ENCODE data around the gene COG1. TPM values are rescaled to one million over a fixed set of nuclear protein-coding genes. Genes with fewer than 3 reads are reported as not detected.

COG1 gene
- total and polyA plus RNA-seq, 2 of the 8 experiments (the other 6 are each of a cell fraction or from before 2014, with no cell fraction given): 11.0 to 19.5 TPM

GRCh38 chr17:73205459-73205961 lies 12.7 kb downstream of the COG1 start:
- Histone ChIP-seq H3K14ac (ENCODE audit: insufficient read length) (no peak overlapping the region), H3K79me1 (ENCODE audit: low read depth, low read length) (peaks cover 2% of the 10 kb centered on the region; the same call in 1 of the 2 replicates), H4K5ac (ENCODE audit: insufficient read length, low read depth, low read length) (no peak overlapping the region), H3K9ac (replicated peaks in 1 of 4; ENCODE audit: extremely low read depth in 1 of 4, low read depth in 3 of 4, low read length in 3 of 4) (no peak overlapping the region), H3K18ac (ENCODE audit: extremely low read depth, low read length) (no peak overlapping the region), H2BK15ac (ENCODE audit: low read length) (no peak overlapping the region), H2AFZ (ENCODE audit: low read length) (no peak overlapping the region), H3K9me3 (ENCODE audit: insufficient read depth in 2 of 2, low read depth in 1 of 2, low read length in 1 of 2) (no peaks in the 10 kb centered on the region), H3K36me3 (ENCODE audit: control insufficient read depth in 2 of 4, insufficient read depth in 4 of 4, low read length in 3 of 4) (peaks cover 29 to 85% (median 65%) of the 10 kb centered on the region in 4 experiments), H3K27me3 (replicated peaks in 1 of 4; ENCODE audit: control insufficient read depth in 3 of 4, extremely low read depth in 1 of 4, insufficient read depth in 3 of 4, low read length in 3 of 4) (no peaks in the 10 kb centered on the region), H2BK12ac (ENCODE audit: low read depth, low read length) (no peak overlapping the region), H3K4me1 (replicated peaks in 1 of 4; ENCODE audit: control insufficient read depth in 3 of 4, insufficient read depth in 4 of 4, low read length in 3 of 4) (no peaks in the 10 kb centered on the region), H2BK20ac (ENCODE audit: low read length) (no peak overlapping the region), H3K4me3 (ENCODE audit: extremely low read depth in 1 of 4, insufficient read depth in 2 of 4, low read depth in 3 of 4, low read length in 4 of 4) (no peak overlapping the region), H3K4ac (replicated peaks; ENCODE audit: insufficient read length, low read depth, low read length) (no peak overlapping the region), H3K27ac (ENCODE audit: low read depth, low read length) (no peak overlapping the region), H2AK5ac (ENCODE audit: low read depth, low read length) (no peak overlapping the region), H3K23me2 (ENCODE audit: low read depth, low read length) (no peaks in the 10 kb centered on the region), H4K8ac (ENCODE audit: extremely low read depth, insufficient read depth, low read length) (no peak overlapping the region), H3K79me2 (ENCODE audit: control insufficient read depth in 1 of 2, insufficient read depth in 2 of 2, low read length in 2 of 2) (0 out of 4 replicates have a peak, but pooled peaks cover 0 to 4% of the 10 kb centered on the region in 2 experiments), H2BK5ac (ENCODE audit: low read depth, low read length) (no peak overlapping the region), H3K4me2 (ENCODE audit: insufficient read depth in 1 of 2, low read depth in 2 of 2, low read length in 2 of 2) (no peak overlapping the region), H3K23ac (ENCODE audit: insufficient read length) (no peak overlapping the region), H4K20me1 (replicated peaks in 1 of 2; ENCODE audit: control insufficient read depth in 1 of 2, insufficient read depth in 2 of 2, low read length in 2 of 2) (peaks cover 2 to 9% of the 10 kb centered on the region in 2 experiments), H2BK120ac (replicated peaks; ENCODE audit: low read depth, low read length) (no peak overlapping the region), H3K56ac (replicated peaks; ENCODE audit: insufficient read length, low read depth, low read length) (no peak overlapping the region), H4K91ac (replicated peaks; ENCODE audit: insufficient read length, low read length) (no peak overlapping the region)
- 90% methylated on average over 10 of the region's 10 CpGs; no CpG with 5 or more reads in 1 of the 2 experiments for WGBS, 2 experiments (ENCODE audit: extremely low coverage in 1 of 2, insufficient coverage in 1 of 2, insufficient read length in 1 of 2, insufficient replicate concordance in 2 of 2, low coverage in 1 of 2, low lambda C conversion rate in 2 of 2, missing lambda C conversion rate in 1 of 2)
- ChIA-PET POLR2A (ENCODE audit: partially characterized antibody) (interaction anchor here (0.9 to 1.0 kb wide), 2 partner anchors 9 to 21 kb away, joined by 3 to 4 read pairs; no protein-coding TSS in a partner anchor), CTCF (ENCODE audit: partially characterized antibody) (interaction anchor here (0.9 to 1.5 kb wide), 2 partner anchors 24 to 165 kb away, joined by 4 read pairs; no protein-coding TSS in a partner anchor)
- no peak for TF ChIP-seq NRF1 (IDR thresholded peaks at IDR 0.05; ENCODE audit: low read depth, low read length)
- no peak for TF ChIP-seq CEBPB (IDR thresholded peaks at IDR 0.05; ENCODE audit: low read depth, low read length)
- no peak for TF ChIP-seq CHD2 (IDR thresholded peaks at IDR 0.05; ENCODE audit: low read length)
- TF ChIP-seq USF2 (IDR thresholded peaks at IDR 0.05; ENCODE audit: low read length): no peak
- TF ChIP-seq TCF12 (IDR thresholded peaks at IDR 0.05; ENCODE audit: low read depth, low read length): no peak
- TF ChIP-seq SUZ12 (IDR thresholded peaks at IDR 0.05; ENCODE audit: low read length): no peak
- TF ChIP-seq GABPA (IDR thresholded peaks at IDR 0.05; ENCODE audit: borderline replicate concordance, insufficient read depth, low read length): no peak
- no peak for TF ChIP-seq BACH1 (IDR thresholded peaks at IDR 0.05; ENCODE audit: low read length)
- TF ChIP-seq TBP (IDR thresholded peaks at IDR 0.05; ENCODE audit: low read depth, low read length): no peak
- DNase-seq (ENCODE audit: low read depth in 1 of 2, low spot score in 2 of 2): no peak
- FAIRE-seq: no peak
